GM15510 (cell line): ENCODE measurements around the gene GRAMD4.

Experiments
- POLR2A ChIP-seq: IDR thresholded peaks from 3 replicates; pipeline ENCODE4 v1.6.1; 2011; ENCODE audit warnings: borderline replicate concordance; ENCODE audit not compliant: insufficient read length; ENCODE audit errors: extremely low read depth

The GRAMD4 gene

DNA sequence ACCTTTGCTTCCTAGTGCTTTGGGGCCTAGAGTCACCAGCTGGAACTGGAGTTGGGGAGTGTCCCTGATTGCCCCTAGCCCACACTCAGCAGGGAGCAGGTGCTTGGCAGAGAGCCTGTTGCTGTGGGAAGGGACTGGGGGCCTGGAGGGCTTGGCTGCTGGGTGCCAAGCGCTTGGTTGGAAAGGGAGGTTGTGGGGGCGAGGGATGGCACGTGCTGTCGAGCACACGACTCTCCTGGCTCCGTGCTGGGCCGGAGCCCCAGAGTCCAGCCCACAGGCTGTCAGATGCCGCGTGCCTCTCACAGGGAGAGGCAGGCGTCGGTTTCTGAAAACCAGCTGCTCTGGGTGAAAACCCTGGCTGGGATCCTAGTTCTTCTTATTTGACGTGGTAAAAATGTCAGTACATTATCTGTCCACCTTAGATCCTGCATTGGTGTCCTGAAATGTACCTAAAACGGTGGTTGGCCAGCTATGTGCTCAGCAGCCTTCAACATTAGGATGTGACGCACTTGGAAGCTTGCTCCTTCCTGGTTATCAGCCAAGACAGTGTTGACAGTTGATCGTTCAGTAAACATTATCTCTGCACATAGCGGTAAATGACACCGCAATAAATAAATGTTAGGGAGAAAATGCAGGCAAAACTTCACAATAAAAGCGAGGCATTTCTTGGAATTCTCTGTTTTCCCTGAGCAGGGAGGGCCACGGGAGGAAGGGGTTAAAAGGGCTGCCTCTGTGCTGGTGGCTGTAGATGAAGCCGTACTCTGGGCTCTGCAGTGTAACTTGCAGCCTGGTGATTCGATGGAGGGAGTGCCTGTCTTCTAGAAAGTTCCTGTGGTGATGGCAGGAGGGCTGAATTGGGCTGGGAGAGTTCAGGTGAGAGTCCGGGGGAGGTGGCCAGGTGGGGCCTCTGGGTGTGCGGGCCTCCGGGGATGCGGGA lies 29.2 kb downstream of the GRAMD4 start:
- TF ChIP-seq POLR2A, result no peak

DNA sequence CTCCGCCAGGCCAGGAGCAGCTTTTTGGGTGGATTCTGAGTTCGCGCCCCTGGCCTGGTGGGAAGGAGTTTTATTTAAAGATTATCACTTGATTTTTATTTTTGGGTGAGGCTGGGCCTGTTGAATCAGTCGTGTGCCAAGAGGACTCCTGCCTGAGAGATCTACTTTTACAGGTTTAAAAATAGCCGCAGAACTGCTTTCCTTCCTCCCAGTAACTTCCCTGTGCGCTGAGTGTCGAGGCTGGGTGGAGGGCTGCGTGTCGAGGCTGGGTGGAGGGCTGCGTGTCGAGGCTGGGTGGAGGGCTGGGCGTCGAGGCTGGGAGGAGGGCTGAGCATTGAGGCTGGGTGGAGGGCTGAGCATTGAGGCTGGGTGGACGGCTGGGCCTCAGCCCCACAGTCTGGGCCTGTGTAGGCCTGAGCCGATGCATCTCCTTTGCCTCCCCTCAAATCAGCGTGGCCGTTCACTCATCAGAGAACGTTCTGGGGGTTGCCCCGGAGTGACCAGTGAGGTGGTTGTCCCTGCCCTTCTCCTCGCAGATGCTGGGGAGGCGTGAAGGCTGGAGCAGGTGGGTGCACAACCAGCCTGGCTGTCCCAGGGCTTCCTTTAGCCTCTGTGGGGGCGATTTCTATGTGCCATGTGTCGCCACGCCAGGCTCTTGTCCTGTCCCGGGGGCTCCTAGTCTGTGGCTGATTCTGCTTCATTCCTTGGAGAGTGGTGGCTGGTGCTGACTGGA lies 30.1 kb downstream of the GRAMD4 start:
- no peak for TF ChIP-seq POLR2A

DNA sequence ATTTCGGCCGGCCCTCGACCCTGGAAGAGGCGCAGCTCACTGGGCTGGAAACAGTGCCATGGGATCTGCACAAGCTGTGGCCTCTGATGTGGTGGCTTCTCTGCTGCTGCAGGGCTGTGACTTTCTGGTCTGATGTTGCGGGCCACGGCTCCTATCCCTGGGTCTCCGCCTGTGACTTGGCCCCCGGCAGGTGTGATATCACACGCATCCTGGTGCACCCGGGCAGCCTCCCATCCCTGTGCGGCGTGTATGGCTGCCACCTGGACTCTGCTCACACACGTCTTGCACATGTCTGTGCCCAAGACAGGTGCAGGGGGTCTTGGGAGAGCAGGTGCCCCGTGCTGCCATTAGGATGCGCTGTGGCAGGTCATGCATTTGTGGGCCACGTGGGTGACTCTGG lies 31.1 kb downstream of the GRAMD4 start:
- TF ChIP-seq POLR2A, result no peak

DNA sequence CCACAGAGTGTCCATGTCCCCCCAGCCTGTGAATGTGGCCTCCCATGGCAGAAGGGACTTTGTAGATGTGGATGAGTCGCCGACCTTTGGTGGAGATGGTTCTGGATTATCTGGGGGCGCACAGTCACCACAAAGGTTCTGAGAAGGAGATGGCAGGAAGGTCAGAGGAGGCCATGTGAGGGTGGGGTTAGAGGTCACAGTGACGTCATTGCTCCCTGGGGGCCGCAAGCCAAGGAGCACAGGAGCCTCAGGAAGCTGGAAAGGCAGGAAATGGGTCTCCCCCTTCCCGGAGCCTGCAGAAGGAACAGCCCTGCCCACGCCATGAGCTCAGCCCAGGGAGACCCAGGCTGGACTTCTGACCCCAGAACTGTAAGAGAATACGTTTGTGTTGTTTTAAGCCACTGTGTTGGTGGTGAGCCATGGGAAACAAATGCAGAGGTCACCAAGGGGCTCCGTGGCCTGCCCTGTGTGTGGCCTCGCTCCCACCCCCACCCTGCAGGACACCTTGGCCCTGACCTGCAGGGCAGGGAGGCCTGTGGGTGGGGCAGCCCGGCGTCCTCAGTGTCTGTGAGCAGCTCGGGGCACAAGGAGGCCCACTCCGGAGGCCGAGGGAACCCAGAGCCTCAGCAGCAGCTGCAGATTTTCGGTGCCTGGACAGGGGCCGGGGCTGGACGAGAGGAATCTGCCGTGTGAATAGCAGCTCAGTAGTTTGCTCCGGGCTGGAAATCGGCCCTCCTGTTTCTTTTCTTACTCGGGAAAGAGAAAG lies 32.1 kb downstream of the GRAMD4 start:
- no peak for TF ChIP-seq POLR2A

DNA sequence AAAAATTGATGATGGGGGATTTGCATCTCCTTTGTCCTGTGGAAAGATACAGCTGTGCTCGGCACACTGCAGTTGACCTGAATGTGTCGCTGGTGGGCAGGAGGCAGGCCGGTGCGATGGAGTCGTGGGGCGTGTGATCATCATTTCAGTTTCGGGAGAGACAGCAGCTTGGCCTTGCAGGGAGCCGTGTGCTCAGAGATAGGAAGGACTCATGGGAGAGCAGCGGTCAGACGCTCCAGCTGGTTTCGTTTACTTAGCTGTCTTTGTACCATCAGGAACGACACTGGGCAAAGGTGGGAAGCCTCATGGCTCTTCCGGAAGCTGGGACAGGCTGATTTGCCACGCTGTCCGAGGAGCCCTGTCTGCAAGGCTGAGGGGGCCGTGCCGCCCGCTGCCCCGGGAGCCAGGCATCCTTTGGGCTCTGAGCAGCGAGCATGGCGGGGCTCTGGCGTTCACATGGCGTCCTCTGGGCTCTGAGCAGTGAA lies 32.7 kb downstream of the GRAMD4 start:
- TF ChIP-seq POLR2A, result no peak

DNA sequence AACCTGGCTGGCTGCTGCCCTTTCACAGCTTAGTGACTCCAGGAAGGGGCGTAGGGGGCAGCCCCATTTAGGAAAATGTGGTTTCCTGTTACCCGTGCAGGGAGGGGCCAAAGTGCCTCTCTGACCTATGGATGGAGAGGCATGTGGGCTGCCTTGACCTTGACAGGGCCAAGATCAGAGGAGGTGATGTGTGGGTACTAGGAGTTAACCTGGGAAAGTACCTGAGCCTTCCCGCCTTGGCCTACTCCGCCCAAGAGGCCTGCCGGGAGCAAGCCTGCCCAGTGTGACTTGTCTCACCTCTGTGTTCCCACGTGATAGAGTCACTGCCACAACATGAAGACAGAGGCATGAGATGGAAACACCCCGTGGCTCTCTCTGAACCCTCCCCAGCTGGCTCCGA lies 33.4 kb downstream of the GRAMD4 start:
- no peak for TF ChIP-seq POLR2A

DNA sequence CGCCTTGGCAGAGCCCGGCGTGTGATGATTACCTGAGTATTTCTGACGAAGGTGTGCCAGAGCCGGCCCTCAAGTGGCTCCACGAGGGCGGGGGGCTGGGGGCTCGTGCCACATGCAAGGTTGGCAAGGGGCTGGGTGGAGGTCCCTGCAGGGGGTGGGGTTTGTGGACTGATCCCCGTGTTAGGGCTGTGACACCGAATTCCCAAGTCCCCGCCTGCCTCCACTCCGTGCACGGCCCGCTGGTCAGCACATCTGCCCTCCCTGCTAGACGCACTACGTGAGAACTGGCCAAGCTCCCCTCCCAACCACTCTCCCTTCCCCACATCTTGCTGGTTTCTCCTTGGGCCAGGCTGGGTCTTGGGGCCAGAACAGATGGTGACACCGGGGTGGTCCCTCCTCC lies 34.2 kb downstream of the GRAMD4 start:
- no peak for TF ChIP-seq POLR2A

DNA sequence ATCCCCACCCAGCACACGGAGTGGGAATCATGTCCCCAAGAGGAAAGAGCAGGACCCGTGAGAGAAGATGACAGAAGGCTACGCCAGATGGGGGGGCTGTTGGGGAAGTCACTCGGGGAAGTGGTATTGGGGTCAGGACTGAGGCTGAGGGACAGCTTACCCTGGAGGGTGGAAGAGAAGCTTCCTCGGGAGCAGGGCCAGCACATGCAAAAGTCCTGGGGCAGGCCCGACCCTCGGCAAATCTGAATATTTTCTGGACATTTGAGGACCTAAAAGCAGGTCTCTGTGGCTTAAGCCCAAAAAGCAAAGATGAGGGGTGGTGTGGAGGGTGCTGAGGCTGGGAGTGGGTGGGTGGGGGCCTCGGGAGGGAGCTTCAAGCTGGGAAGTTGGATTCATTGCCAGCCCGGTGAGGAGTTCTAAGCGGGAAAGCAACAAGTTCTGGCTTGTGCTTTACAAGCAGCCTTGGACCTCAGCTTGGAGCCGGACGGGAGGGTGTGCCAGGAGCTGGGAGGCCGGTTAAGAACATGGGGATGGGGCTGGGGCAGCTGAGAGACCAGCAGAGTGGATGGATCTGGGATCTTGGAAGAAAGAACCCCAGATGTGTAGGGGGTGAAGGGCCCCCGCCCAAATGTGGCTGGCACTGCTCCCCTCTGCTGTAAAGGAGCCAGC lies 34.9 kb downstream of the GRAMD4 start:
- TF ChIP-seq POLR2A, result no peak

DNA sequence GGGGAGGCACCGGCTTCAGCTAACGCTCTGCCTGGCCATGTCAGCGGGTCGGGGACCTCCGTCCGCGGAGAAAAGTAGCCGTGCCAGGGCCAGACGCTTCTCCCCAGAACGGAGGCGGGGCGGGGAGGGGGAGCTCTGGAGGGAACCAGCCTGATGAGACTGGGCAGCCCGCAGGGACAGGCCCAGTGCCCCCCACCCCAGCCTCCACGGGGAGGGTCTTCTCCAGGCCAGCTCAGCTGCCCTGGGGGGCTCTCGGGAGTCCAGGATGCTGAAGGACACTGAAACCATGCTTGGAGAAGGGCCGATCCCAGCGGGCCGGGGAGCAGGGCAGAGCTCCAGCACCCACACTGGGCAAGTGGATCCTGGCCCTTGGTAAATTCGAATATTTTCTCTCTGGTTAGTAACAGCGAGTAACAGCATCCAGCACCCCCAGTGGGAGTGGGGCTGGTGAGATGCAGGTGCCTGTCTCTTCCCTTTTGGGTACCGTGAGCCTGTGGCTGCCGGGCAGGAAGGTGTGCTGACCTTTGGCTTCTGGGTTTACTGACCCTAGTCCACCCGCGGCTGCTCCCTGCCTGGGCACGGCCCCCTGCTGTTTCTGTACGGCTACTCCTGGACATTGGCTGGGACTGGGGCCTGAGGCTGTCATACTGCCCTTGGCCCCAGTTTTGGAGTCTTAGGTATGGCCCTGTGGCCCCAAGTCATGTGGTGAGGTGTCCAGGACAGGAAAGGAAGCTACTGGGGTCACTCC lies 35.8 kb downstream of the GRAMD4 start:
- TF ChIP-seq POLR2A, result no peak

DNA sequence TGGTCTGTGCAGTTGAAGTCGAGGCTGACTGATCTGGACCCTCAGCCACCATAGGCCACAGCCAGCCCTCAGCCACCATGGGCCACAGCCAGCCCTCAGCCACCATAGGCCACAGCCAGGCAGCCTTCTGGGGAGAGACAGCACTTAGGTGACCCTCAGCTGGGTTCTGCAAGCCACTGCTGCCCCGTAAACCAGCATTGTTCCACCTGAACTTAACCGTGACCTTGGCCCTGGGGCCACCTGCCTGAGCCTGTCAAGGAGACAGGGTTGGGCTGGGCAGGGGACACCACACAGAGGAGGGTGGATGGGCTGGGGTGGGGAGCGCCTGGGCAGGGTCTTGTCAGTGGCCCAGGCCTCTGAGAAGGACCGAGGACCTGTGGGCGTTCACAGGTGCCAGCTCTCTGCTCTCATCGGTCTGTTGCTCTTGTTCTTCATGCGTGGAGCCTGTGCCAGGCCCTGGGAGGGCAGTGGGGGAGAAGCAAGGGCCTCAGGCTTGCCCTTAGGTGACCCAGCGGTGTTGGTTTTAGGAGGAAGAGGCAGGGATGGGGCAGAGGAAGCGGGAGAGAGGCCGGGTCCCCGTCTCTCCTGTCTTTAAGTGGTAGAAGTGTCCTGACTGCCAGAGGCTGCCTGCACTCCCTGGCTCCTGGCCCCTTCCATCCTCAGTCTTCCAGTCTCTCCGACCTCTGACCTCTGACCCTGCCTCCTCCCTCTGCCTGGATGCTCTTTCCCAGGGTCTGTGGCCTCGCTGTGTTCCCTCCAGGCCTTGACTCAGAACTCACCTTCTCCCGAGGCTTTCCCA lies 36.9 kb downstream of the GRAMD4 start:
- TF ChIP-seq POLR2A, result no peak

DNA sequence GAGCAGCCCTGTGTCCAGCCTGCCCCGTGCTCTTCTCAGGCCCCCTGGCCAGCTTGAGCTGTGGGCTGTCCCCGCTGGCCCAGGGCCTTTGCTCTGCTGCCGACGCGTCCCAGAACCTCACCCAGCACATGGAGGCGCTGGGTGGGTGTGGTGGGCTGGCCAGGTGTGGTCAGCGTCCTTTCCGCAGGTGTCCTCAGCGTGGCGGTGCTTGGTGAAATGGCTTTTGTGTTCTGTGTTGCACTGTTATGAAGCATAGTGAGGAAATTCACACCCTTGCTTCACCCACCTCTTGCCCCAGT lies 37.4 kb downstream of the GRAMD4 start:
- no peak for TF ChIP-seq POLR2A

DNA sequence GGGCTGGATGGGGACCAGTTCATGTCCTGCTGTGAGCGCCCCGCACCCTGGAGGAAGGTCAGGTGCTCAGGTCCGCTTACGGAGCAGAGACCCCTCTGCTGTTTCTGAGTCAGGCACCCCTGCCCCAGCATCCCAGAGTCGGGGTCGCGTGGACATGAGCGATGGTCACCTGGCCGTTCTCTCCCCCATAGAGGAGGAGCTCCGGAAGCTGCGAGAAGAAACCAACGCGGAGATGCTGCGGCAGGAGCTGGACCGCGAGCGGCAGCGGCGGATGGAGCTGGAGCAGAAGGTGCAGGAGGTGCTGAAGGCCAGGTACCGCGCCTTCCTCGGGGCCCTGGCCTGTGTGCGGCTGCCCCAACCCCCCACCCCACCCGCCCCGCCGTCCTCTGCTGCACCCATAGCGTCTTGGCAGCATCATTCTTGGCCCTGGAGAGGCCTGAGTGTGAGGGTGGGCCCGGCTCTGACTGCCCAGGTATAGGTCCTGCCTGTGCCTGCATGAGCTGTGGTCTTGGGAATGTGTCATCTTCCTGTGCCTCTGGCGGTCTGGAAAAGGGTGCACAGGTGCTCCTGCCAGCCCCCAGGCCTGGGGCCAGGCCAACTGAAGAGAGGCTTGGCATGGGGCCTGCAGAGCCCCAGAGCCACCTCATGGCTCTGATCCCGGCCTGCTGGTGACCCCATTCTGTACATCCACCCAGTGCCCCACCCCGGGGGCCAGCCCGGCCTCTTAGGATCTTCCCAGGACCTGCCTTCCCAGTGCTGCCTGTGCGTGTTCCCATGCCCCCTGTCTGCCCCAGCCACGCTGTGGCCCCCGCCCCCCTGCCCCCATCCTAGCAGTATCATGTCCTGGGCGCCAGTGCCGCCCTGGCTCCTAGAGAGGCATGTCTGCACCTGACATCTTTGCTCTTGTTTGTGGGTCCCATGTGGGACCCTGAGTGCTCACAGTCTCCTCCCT lies 38.1 kb downstream of the GRAMD4 start:
- TF ChIP-seq POLR2A, result no peak

DNA sequence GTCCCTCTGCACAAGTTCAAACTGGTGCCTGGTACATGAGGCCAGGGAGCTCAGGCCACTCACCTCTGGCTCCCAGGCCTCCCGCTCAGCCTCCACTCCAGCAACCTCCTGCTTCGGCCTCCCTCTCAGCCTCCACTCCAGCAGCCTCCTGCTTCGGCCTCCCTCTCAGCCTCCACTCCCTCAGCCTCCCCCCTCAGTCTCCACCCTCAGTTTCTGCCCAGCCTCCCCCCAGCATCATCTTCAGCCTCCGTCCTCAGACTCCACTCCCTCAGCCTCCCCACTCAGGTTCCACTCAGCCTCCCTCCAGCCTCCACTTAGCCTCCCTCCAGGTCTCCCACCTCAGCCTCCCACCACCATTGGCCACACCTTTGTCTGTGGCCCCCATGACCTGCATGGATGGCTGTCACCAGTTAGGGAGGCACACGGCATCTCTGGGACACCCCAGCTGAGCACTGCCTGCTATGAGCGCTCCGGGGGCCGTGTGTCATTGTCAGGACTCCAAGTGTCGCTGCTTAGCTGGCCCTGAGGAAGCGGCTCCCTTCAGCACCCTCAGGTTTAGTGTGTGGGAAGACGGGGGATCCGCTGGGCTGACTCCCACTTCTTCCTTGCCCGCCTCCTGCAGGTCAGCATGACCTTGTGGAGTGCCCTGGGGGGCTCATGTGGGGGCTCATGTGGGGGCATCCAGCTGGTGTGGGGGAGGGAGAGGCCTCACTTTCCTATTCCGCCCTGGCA lies 39.0 kb downstream of the GRAMD4 start:
- TF ChIP-seq POLR2A, result no peak
